A549 (cell line): ENCODE results near the gene CYP4F22. TPM values are rescaled to one million over a fixed set of nuclear protein-coding genes. Genes with fewer than 3 reads are reported as not detected.

Experiments
- ATAC-seq, 2 experiments: fragments of 200-7000 bp in 1 of 2; fragments of >200 bp in 1 of 2; cut with Nextera tagmentation in 1 of 2; cut with Tn5 transposase in 1 of 2; 3 replicates each; pipeline versions ENCODE4 v1.8.0 to v1.9.1; 2018 to 2020; ENCODE audit warnings: mild to moderate bottlenecking in 1 of 2, moderate library complexity in 1 of 2
- CTCF ChIA-PET: fragments of 300-600 bp; sonication (Branson Sonifier 250); formaldehyde crosslinking; extraction: SDS; loops from one replicate; lab custom pipeline; 2021; ENCODE audit warnings: antibody characterized with exemption, inconsistent platforms; lab: Yijun Ruan, JAX
- POLR2A ChIA-PET: fragments of 350-600 bp; formaldehyde crosslinking; extraction: SDS; loops from one replicate; lab custom pipeline; 2021; ENCODE audit warnings: antibody characterized with exemption, inconsistent platforms; lab: Yijun Ruan, JAX
- DNase-seq, 2 experiments: peaks; one replicate each; pipeline versions ENCODE4 v3.0.0 to v3.0.0-alpha.2; 2011 to 2016; ENCODE audit warnings: low read depth in 1 of 2, low spot score in 1 of 2
- FAIRE-seq: peaks from 2 replicates; lab custom pipeline; 2011; peaks lifted over from hg19 to GRCh38; lab: Jason Lieb, UNC
- H3K27ac ChIP-seq, 2 experiments: fragments of >200 bp; sonication (Bioruptor Twin); formaldehyde crosslinking; 3 replicates each; pipeline ENCODE4 v1.5.1; 2016 to 2017
- H3K4me1 ChIP-seq: fragments of >200 bp; sonication (Bioruptor Twin); formaldehyde crosslinking; 3 replicates; pipeline ENCODE4 v1.6.1; 2016
- H3K4me2 ChIP-seq: fragments of >200 bp; sonication (Bioruptor Twin); formaldehyde crosslinking; 3 replicates; pipeline ENCODE4 v1.6.1; 2016
- H3K4me3 ChIP-seq: fragments of >200 bp; sonication (Bioruptor Twin); formaldehyde crosslinking; 3 replicates; pipeline ENCODE4 v1.5.1; 2016
- H3K9me3 ChIP-seq: fragments of >200 bp; sonication (Bioruptor Twin); formaldehyde crosslinking; 3 replicates; pipeline ENCODE4 v1.6.1; 2016
- BHLHE40 ChIP-seq: IDR thresholded peaks from 2 replicates; pipeline ENCODE4 v1.6.1; 2012; ENCODE audit warnings: low read depth, low read length, inconsistent platforms
- CBX2 ChIP-seq: fragments of 200-600 bp; sonication (generic); IDR thresholded peaks from 2 replicates; pipeline ENCODE4 v1.6.1; 2016; ENCODE audit warnings: low read depth, mild to moderate bottlenecking, borderline replicate concordance
- CEBPB ChIP-seq, 2 experiments: fragments of >200 bp in 1 of 2; sonication (Bioruptor Twin) in 1 of 2; formaldehyde crosslinking in 1 of 2; IDR thresholded peaks; 2 replicates each; pipeline ENCODE4 v1.6.1; 2012 to 2016
- CHD4 ChIP-seq: fragments of 200-600 bp; sonication (generic); IDR thresholded peaks from 2 replicates; pipeline ENCODE4 v1.6.1; 2016; ENCODE audit warnings: antibody characterized with exemption, mild to moderate bottlenecking, borderline replicate concordance
- EHMT2 ChIP-seq: fragments of 200-600 bp; sonication (generic); IDR thresholded peaks from 2 replicates; pipeline ENCODE4 v1.6.1; 2016; ENCODE audit warnings: antibody characterized with exemption, low read depth, mild to moderate bottlenecking, moderate library complexity
- EP300 ChIP-seq, 2 experiments: fragments of >200 bp; sonication (Bioruptor Twin); formaldehyde crosslinking; IDR thresholded peaks; 2 replicates in 1 of 2; 3 replicates in 1 of 2; pipeline ENCODE4 v1.6.1; 2016 to 2017
- FOSL2 ChIP-seq, 2 experiments: fragments of 450-650 bp in 1 of 2; fragments of >200 bp in 1 of 2; sonication (Bioruptor Twin) in 1 of 2; formaldehyde crosslinking; IDR thresholded peaks; 2 replicates each; pipeline versions ENCODE4 v1.5.0 to v1.6.1; 2016 to 2020; ENCODE audit warnings: mild to moderate bottlenecking in 1 of 2, moderate library complexity in 1 of 2
- HEYL ChIP-seq: fragments of 250-450 bp; sonication (Bioruptor Pico); IDR thresholded peaks from 2 replicates; pipeline ENCODE4 v1.8.0; 2021; ENCODE audit warnings: mild to moderate bottlenecking, moderate library complexity
- HOXA7 ChIP-seq: fragments of 250-450 bp; sonication (Bioruptor Pico); IDR thresholded peaks from 2 replicates; pipeline ENCODE4 v1.5.0; 2020; ENCODE audit warnings: mild to moderate bottlenecking, moderate library complexity
- HOXB5 ChIP-seq: fragments of 250-450 bp; sonication (Bioruptor Pico); IDR thresholded peaks from 2 replicates; pipeline ENCODE4 v1.5.0; 2020; ENCODE audit warnings: mild to moderate bottlenecking, moderate library complexity
- JUNB ChIP-seq: fragments of >200 bp; sonication (Bioruptor Twin); formaldehyde crosslinking; IDR thresholded peaks from 2 replicates; pipeline ENCODE4 v1.6.1; 2016
- KDM5A ChIP-seq: fragments of 200-600 bp; sonication (generic); IDR thresholded peaks from 2 replicates; pipeline ENCODE4 v1.6.1; 2016; ENCODE audit warnings: antibody characterized with exemption, mild to moderate bottlenecking
- MAZ ChIP-seq: fragments of 150-350 bp; IDR thresholded peaks from 2 replicates; pipeline ENCODE4 v1.6.1; 2014; ENCODE audit warnings: antibody characterized with exemption, low read depth, low read length, borderline replicate concordance
- MYC ChIP-seq: IDR thresholded peaks from 2 replicates; pipeline ENCODE4 v1.6.1; 2012; ENCODE audit warnings: mild to moderate bottlenecking, inconsistent platforms, low read length, improper control_type of control experiment, borderline replicate concordance
- RAD21 ChIP-seq, 2 experiments: fragments of >200 bp in 1 of 2; sonication (Bioruptor Twin) in 1 of 2; formaldehyde crosslinking in 1 of 2; IDR thresholded peaks in 1 of 2; conservative IDR thresholded peaks in 1 of 2; 2 replicates in 1 of 2; 3 replicates in 1 of 2; pipeline ENCODE4 v1.6.1; 2012 to 2018; ENCODE audit warnings: inconsistent platforms in 1 of 2
- RARB ChIP-seq: fragments of 250-450 bp; sonication (Bioruptor Pico); IDR thresholded peaks from 2 replicates; pipeline ENCODE4 v1.8.0; 2021; ENCODE audit warnings: mild to moderate bottlenecking, moderate library complexity
- RFX5 ChIP-seq: fragments of 450-650 bp; IDR thresholded peaks from 2 replicates; pipeline ENCODE4 v1.7.1; 2014; ENCODE audit warnings: antibody characterized with exemption, mild to moderate bottlenecking, moderate library complexity
- RNF2 ChIP-seq: fragments of 200-600 bp; sonication (generic); IDR thresholded peaks from 2 replicates; pipeline ENCODE4 v1.6.1; 2016; ENCODE audit warnings: low read depth, mild to moderate bottlenecking, antibody characterized with exemption, moderate library complexity, borderline replicate concordance
- SMC3 ChIP-seq: fragments of >200 bp; sonication (Bioruptor Twin); formaldehyde crosslinking; IDR thresholded peaks from 3 replicates; pipeline ENCODE4 v1.6.1; 2018; ENCODE audit warnings: inconsistent platforms
- TP53 ChIP-seq: fragments of 250-450 bp; sonication (Bioruptor Pico); IDR thresholded peaks from 2 replicates; pipeline ENCODE4 v1.5.0; 2021; ENCODE audit warnings: mild to moderate bottlenecking, moderate library complexity
- ZNF302 ChIP-seq: fragments of 250-450 bp; sonication (Bioruptor Pico); IDR thresholded peaks from 2 replicates; pipeline ENCODE4 v1.9.0; 2021; ENCODE audit warnings: inconsistent platforms, mild to moderate bottlenecking, moderate library complexity
- WGBS: methylation state at CpG from one replicate; pipeline ENCODE4 v1.1.6; 2017; ENCODE audit errors: missing lambda C conversion rate; 5-methylcytosine and 5-hydroxymethylcytosine counted together
- polyA plus RNA-seq, 4 experiments: library from polyadenylated mRNA; depleted of rRNA in 3 of 4; stranded (reverse); fragments of >200 nt; fragmentation: RNase III in 1 of 4; extraction: RNeasy Plus Mini Kit Qiagen cat#74134 plus additional on column Dnase treatment in 1 of 4; gene quantifications; 2 replicates in 3 of 4; 3 replicates in 1 of 4; pipeline ENCODE4 v1.2.3, GENCODE V29; 2011 to 2017
- TF ChIP-seq, protein P1 (sequence below): IDR thresholded peaks from 2 replicates; pipeline ENCODE4 v1.6.1; 2012
- TF ChIP-seq, protein P2 (sequence below): IDR thresholded peaks from 2 replicates; pipeline ENCODE4 v1.6.1; 2012; ENCODE audit warnings: low read depth, borderline replicate concordance
- TF ChIP-seq, protein P3 (sequence below): fragments of >200 bp; sonication (Bioruptor Twin); formaldehyde crosslinking; IDR thresholded peaks from 3 replicates; pipeline ENCODE4 v1.5.1; 2016

The CYP4F22 gene
- polyA plus RNA-seq, 2 of the 4 experiments (the other 2 are of a cell fraction), result 0.05 TPM; not detected in 1

DNA sequence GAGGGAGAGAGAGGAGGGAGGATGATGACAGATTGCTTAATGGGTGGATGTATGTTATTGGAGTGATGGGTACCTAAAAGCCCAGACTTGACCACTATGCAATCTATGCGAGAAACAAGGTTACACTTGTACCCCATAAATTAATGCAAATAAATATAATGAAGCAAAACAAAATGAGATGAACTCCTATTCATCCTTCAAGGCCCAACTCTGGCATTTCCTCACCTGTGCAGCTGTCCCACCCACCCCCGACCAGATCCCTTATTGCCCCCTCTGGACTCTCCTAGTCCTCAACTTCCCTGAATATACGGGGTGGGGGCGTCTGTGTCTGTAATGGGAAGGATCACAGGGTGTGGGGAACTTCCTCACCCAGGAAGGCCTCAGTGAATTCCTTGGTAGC is 33.2 kb upstream of the CYP4F22 start:
- ATAC-seq, result no peak
- Histone ChIP-seq H3K27ac (no peak overlapping the region), H3K9me3 (no peaks in the 10 kb centered on the region), H3K4me3 (no peak overlapping the region), H3K4me2 (no peak overlapping the region), H3K4me1 (no peaks in the 10 kb centered on the region)
- WGBS, result 26% methylated on average over 4 of the region's 4 CpGs
- DNase-seq, result no peak
- no peak for TF ChIP-seq BHLHE40
- no peak for TF ChIP-seq HEYL (CRISPR knock-in tag)
- no peak for TF ChIP-seq EP300 (IDR thresholded peaks at IDR 0.05)
- no peak for TF ChIP-seq CHD4
- TF ChIP-seq HOXB5, result no peak
- no peak for TF ChIP-seq TP53
- TF ChIP-seq RAD21 (conservative IDR thresholded peaks at IDR 0.05 in 1 of 2, IDR thresholded peaks at IDR 0.05 in 1 of 2), result no peak
- no peak for TF ChIP-seq EHMT2
- no peak for FAIRE-seq
- POLR2A ChIA-PET, result no interaction called here
- CTCF ChIA-PET, result no interaction called here

DNA sequence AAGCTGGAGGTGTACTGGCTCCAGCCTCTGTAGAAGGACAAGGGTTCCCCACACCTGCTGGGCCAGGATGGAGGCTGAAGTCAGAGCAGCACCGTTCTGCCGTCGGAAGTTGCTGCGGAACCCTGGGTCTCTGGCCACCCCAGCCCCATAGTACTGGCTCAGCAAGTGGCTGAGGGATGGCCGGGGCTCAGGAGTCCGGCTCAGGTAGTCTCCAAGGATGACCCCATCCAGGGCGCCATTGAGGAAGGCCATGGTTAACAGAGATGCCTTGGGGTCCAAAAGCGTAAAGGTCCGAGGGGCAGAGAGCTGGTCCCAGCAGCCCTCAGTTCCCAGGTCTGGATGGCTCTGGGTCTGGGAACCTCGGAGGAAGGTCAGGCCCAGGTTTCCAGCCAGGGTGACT is 32.7 kb upstream of the CYP4F22 start:
- no peak overlapping the region for H3K27ac ChIP-seq
- H3K4me3 ChIP-seq, result no peak overlapping the region
- H3K4me2 ChIP-seq, result no peak overlapping the region
- no peaks in the 10 kb centered on the region for H3K4me1 ChIP-seq
- no peak for ATAC-seq
- WGBS, result no CpG with 5 or more reads among the region's 10 CpGs
- ChIA-PET CTCF (no interaction called here), POLR2A (no interaction called here)
- TF ChIP-seq KDM5A (no peak), CBX2 (no peak), FOSL2 (IDR thresholded peaks at IDR 0.05) (no peak), FOSL2 (CRISPR knock-in tag; IDR thresholded peaks at IDR 0.05) (no peak), HOXA7 (CRISPR knock-in tag) (no peak), RAD21 (conservative IDR thresholded peaks at IDR 0.05 in 1 of 2, IDR thresholded peaks at IDR 0.05 in 1 of 2) (no peak), MYC (no peak), HEYL (CRISPR knock-in tag) (no peak), RFX5 (no peak), RNF2 (no peak), ZNF302 (CRISPR knock-in tag) (no peak), SMC3 (no peak)
- TF ChIP-seq, protein P1, sequence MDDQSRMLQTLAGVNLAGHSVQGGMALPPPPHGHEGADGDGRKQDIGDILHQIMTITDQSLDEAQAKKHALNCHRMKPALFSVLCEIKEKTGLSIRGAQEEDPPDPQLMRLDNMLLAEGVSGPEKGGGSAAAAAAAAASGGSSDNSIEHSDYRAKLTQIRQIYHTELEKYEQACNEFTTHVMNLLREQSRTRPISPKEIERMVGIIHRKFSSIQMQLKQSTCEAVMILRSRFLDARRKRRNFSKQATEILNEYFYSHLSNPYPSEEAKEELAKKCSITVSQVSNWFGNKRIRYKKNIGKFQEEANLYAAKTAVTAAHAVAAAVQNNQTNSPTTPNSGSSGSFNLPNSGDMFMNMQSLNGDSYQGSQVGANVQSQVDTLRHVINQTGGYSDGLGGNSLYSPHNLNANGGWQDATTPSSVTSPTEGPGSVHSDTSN, result no peak
- TF ChIP-seq, protein P2, sequence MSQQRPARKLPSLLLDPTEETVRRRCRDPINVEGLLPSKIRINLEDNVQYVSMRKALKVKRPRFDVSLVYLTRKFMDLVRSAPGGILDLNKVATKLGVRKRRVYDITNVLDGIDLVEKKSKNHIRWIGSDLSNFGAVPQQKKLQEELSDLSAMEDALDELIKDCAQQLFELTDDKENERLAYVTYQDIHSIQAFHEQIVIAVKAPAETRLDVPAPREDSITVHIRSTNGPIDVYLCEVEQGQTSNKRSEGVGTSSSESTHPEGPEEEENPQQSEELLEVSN, result no peak
- no peak for FAIRE-seq
- H3K9me3 ChIP-seq, result no peaks in the 10 kb centered on the region
- no peak for DNase-seq

DNA sequence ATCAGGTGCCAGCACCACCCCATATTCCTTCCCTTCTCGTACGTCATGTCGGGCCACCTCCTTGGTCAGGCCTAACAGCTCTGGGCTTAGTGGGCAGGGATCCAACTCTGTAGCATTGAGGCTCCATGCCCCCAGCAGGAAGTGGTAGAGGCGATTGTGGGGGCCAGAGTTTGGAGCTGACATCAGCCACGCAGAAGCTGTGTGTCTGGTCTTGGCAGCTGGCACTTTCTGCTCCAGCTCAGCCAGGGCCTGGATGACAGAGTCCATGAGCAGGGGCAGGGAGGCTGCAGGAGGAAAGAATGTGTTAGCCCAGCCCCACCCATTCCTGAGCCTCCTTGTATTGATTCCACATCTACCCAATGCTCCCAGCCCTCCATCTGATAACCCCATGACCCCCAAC is 32.0 kb upstream of the CYP4F22 start:
- DNase-seq (no peak), ATAC-seq (no peak), FAIRE-seq (no peak)
- H3K4me2 ChIP-seq, result no peak overlapping the region
- no peaks in the 10 kb centered on the region for H3K9me3 ChIP-seq
- ChIA-PET CTCF (no interaction called here), POLR2A (no interaction called here)
- TF ChIP-seq CEBPB (IDR thresholded peaks at IDR 0.05) (no peak), RARB (CRISPR knock-in tag) (no peak), MAZ (no peak), JUNB (no peak)
- TF ChIP-seq, protein P3, sequence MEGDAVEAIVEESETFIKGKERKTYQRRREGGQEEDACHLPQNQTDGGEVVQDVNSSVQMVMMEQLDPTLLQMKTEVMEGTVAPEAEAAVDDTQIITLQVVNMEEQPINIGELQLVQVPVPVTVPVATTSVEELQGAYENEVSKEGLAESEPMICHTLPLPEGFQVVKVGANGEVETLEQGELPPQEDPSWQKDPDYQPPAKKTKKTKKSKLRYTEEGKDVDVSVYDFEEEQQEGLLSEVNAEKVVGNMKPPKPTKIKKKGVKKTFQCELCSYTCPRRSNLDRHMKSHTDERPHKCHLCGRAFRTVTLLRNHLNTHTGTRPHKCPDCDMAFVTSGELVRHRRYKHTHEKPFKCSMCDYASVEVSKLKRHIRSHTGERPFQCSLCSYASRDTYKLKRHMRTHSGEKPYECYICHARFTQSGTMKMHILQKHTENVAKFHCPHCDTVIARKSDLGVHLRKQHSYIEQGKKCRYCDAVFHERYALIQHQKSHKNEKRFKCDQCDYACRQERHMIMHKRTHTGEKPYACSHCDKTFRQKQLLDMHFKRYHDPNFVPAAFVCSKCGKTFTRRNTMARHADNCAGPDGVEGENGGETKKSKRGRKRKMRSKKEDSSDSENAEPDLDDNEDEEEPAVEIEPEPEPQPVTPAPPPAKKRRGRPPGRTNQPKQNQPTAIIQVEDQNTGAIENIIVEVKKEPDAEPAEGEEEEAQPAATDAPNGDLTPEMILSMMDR, result no peak
- H3K27ac ChIP-seq, result no peak overlapping the region
- no peaks in the 10 kb centered on the region for H3K4me1 ChIP-seq
- no peak overlapping the region for H3K4me3 ChIP-seq
- WGBS, result 87% methylated on average over 4 of the region's 5 CpGs
